GM10266 (cell line): Measurements from ENCODE around the gene YY1.

Experiments used
- DNase-seq: peaks from one replicate; pipeline ENCODE4 v3.0.0; 2012; ENCODE audit errors: extremely low spot score
- CTCF ChIP-seq: IDR thresholded peaks from 2 replicates; pipeline ENCODE4 v1.5.1; 2012; ENCODE audit warnings: mild to moderate bottlenecking, low read depth; ENCODE audit not compliant: control insufficient read depth, insufficient read depth; ENCODE audit errors: missing control alignments

YY1 gene

GRCh38 chr14:100322138-100322957, 83.4 kb downstream of the YY1 start:
- no peak for TF ChIP-seq CTCF
- no peak for DNase-seq

DNA sequence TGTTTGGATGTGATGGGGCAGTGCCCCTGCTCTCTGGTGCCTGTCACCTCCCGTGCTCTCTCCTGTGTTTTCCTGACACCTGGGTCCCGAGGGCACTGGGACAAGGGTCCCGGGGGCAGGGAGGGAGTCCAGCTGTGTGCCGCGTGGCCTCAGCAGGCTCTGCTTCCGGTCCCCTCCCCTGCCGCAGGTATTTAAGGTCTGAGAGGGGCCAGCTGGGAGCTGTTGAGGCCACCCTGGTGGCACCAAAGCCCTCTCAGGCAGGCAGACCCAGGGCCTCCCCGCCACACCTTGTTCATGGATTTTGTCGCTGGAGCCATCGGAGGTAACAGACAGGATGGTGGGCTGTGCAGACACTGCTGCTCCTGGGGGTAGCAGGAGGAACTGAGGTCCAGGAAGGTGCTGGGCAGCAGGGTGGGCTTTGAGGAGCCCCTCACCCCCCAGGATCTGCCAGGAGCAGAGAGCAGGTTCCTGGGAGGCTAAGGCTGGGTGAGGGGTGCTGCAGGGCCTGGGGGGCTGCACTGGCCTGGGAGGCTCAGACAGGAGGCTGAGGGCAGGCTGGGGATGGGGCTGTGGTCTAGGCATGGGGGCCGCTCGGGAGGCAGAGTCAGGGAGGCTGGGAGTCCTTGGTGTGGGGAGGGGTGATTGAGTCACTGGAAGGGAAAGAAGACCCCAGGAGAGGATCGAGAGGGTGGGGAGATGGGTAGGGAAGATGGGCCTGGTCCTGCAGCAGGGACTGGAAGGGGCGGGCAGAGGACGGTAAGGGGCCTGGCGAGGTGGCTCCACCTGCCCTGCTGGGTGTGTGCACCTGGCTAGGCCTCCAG, 84.4 kb downstream of the YY1 start, which contains the start of gene SLC25A47:
Gene SLC25A47, plus strand, starts transcription at position 219 of the 821 bp plus-strand sequence. Its CDS starts 76 bp downstream, at position 295.
- no peak for DNase-seq
- no peak for TF ChIP-seq CTCF

- no peak for TF ChIP-seq CTCF
Observed at GRCh38 chr14:100323942-100324307, 85.0 kb downstream of the YY1 start.

GRCh38 chr14:100325231-100325632, 86.3 kb downstream of the YY1 start:
- DNase-seq: no peak
- no peak for TF ChIP-seq CTCF

More at GRCh38 chr14:100323942-100324307, 85.0 kb downstream of the YY1 start:
- DNase-seq: no peak

- no peak for DNase-seq
- TF ChIP-seq CTCF: no peak
Observed at GRCh38 chr14:100325958-100326357, 87.0 kb downstream of the YY1 start.

- DNase-seq: no peak
- no peak for TF ChIP-seq CTCF
Observed at GRCh38 chr14:100327128-100327527, 88.2 kb downstream of the YY1 start.
